GM12878 (cell line): ENCODE data around the gene TBCB. TPM values are rescaled to one million over a fixed set of nuclear protein-coding genes. Genes with fewer than 3 reads are reported as not detected.

Experiments
- ATAC-seq: fragments of 200-7000 bp; cut with Tn5 transposase; 3 replicates; pipeline ENCODE4 v1.9.1; 2020; ENCODE audit warnings: mild to moderate bottlenecking, moderate library complexity
- BruUV-seq: library from RNA; stranded (reverse); fragments of 400-500 nt; replicated peaks from 2 replicates; lab custom pipeline; 2021; lab: Mats Ljungman, UMichigan
- CTCF ChIA-PET: fragments of 300-600 bp; sonication (Branson Sonifier 250); formaldehyde crosslinking; extraction: SDS; loops from one replicate; lab custom pipeline; 2021; ENCODE audit warnings: inconsistent platforms; lab: Yijun Ruan, JAX
- POLR2A ChIA-PET: fragments of 350-600 bp; formaldehyde crosslinking; extraction: SDS; loops from one replicate; lab custom pipeline; 2021; ENCODE audit warnings: inconsistent platforms; lab: Charles Lee
- RAD21 ChIA-PET: fragments of 300-600 bp; sonication (Branson Sonifier 250); formaldehyde crosslinking; loops from one replicate; lab custom pipeline; 2023; ENCODE audit warnings: antibody characterized with exemption; ENCODE audit not compliant: unreplicated experiment; lab: Charles Lee
- SMC1A ChIA-PET: fragments of 300-600 bp; sonication (Branson Sonifier 250); formaldehyde crosslinking; loops from one replicate; lab custom pipeline; 2023; ENCODE audit not compliant: unreplicated experiment, uncharacterized antibody; lab: Charles Lee
- DNase-seq: peaks from one replicate; pipeline ENCODE4 v3.0.0-alpha.2; 2011; ENCODE audit warnings: low read depth, low spot score
- FAIRE-seq: peaks from 3 replicates; lab custom pipeline; 2011; peaks lifted over from hg19 to GRCh38; lab: Jason Lieb, UNC
- H2AFZ ChIP-seq: 2 replicates; pipeline ENCODE4 v1.6.0; 2011; ENCODE audit warnings: low read depth, low read length, control low read depth; ENCODE audit not compliant: control insufficient read depth
- H3K27ac ChIP-seq: 2 replicates; pipeline ENCODE4 v1.5.1; 2011; ENCODE audit warnings: control low read depth; ENCODE audit not compliant: control insufficient read depth, insufficient read depth
- H3K27me3 ChIP-seq, 2 experiments: replicated peaks in 1 of 2; 2 replicates each; pipeline versions ENCODE4 v1.6.0 to v1.6.1; 2011; ENCODE audit warnings: low read length in 1 of 2; ENCODE audit not compliant: control insufficient read depth in 2 of 2, insufficient read depth in 2 of 2
- H3K36me3 ChIP-seq, 2 experiments: 2 replicates each; pipeline ENCODE4 v1.5.1; 2011; ENCODE audit warnings: low read length in 1 of 2; ENCODE audit not compliant: control insufficient read depth in 2 of 2, insufficient read depth in 2 of 2
- H3K4me1 ChIP-seq: 2 replicates; pipeline ENCODE4 v1.6.1; 2011; ENCODE audit warnings: mild to moderate bottlenecking, low read length, moderate library complexity, mixed read lengths; ENCODE audit not compliant: control insufficient read depth, insufficient read depth
- H3K4me2 ChIP-seq: 2 replicates; pipeline ENCODE4 v1.6.0; 2011; ENCODE audit warnings: control low read depth; ENCODE audit not compliant: control insufficient read depth, insufficient read depth
- H3K4me3 ChIP-seq: fragments of 200-600 bp; sonication (generic); 2 replicates; pipeline ENCODE4 v1.5.1; 2016
- H3K79me2 ChIP-seq: 2 replicates; pipeline ENCODE4 v1.6.0; 2011; ENCODE audit warnings: low read length; ENCODE audit not compliant: control insufficient read depth, insufficient read depth
- H3K9ac ChIP-seq: 2 replicates; pipeline ENCODE4 v1.8.0; 2011; ENCODE audit warnings: low read length, control low read depth, mixed read lengths; ENCODE audit not compliant: control insufficient read depth, insufficient read depth
- H3K9me3 ChIP-seq: replicated peaks from 3 replicates; pipeline ENCODE4 v1.5.1; 2011; ENCODE audit warnings: mild to moderate bottlenecking, low read length; ENCODE audit not compliant: control insufficient read depth, insufficient read depth
- H4K20me1 ChIP-seq: 2 replicates; pipeline ENCODE4 v1.6.0; 2011; ENCODE audit not compliant: control insufficient read depth, insufficient read depth
- CHD1 ChIP-seq: IDR thresholded peaks from 2 replicates; pipeline ENCODE4 v1.6.1; 2012; ENCODE audit warnings: low read depth, low read length, improper control_type of control experiment
- CHD2 ChIP-seq: IDR thresholded peaks from 2 replicates; pipeline ENCODE4 v1.6.1; 2011; ENCODE audit warnings: low read depth, low read length, improper control_type of control experiment, borderline replicate concordance
- HDAC2 ChIP-seq: fragments of 200-600 bp; sonication (generic); IDR thresholded peaks from 2 replicates; pipeline ENCODE4 v1.6.1; 2017
- IRF4 ChIP-seq: IDR thresholded peaks from 2 replicates; pipeline ENCODE4 v1.6.1; 2011; ENCODE audit warnings: low read depth, low read length
- MEF2A ChIP-seq: IDR thresholded peaks from 2 replicates; pipeline ENCODE4 v1.6.1; 2011; ENCODE audit warnings: low read depth, mild to moderate bottlenecking, low read length, moderate library complexity; ENCODE audit not compliant: insufficient read depth
- MTA2 ChIP-seq: fragments of 450-650 bp; IDR thresholded peaks from 2 replicates; pipeline ENCODE4 v1.6.1; 2016; ENCODE audit warnings: low read depth, mild to moderate bottlenecking, moderate library complexity
- NR2F1 ChIP-seq: fragments of 450-650 bp; conservative IDR thresholded peaks from 2 replicates; pipeline ENCODE4 v1.6.1; 2017; ENCODE audit warnings: mild to moderate bottlenecking
- RB1 ChIP-seq: fragments of 450-650 bp; formaldehyde crosslinking; IDR thresholded peaks from 2 replicates; pipeline ENCODE4 v1.6.1; 2017; ENCODE audit warnings: mild to moderate bottlenecking, borderline replicate concordance
- SREBF2 ChIP-seq: IDR thresholded peaks from 2 replicates; pipeline ENCODE4 v1.6.1; 2012; ENCODE audit warnings: mild to moderate bottlenecking, low read length
- STAT3 ChIP-seq: IDR thresholded peaks from 2 replicates; pipeline ENCODE4 v1.6.1; 2011; ENCODE audit warnings: low read depth, low read length, improper control_type of control experiment
- ZNF217 ChIP-seq: fragments of 450-650 bp; IDR thresholded peaks from 2 replicates; pipeline ENCODE4 v1.6.1; 2017; ENCODE audit warnings: antibody characterized with exemption, mild to moderate bottlenecking
- ZNF274 ChIP-seq: IDR thresholded peaks from one replicate; pipeline ENCODE4 v1.8.0; 2011; ENCODE audit not compliant: insufficient read length, insufficient read depth
- ZNF384 ChIP-seq: IDR thresholded peaks from 2 replicates; pipeline ENCODE4 v1.6.1; 2012; ENCODE audit warnings: low read depth, mild to moderate bottlenecking, low read length, improper control_type of control experiment, borderline replicate concordance
- WGBS: methylation state at CpG from one replicate; pipeline ENCODE4 v1.1.6; 2016; ENCODE audit warnings: low lambda C conversion rate; ENCODE audit not compliant: insufficient replicate concordance, insufficient coverage; ENCODE audit errors: missing lambda C conversion rate; 5-methylcytosine and 5-hydroxymethylcytosine counted together
- in situ Hi-C: fragments of 300-500 bp; cut with MboI; formaldehyde crosslinking; loops from 9 replicates; pipeline ENCODE4 v1.14.3; 2018; ENCODE audit warnings: mixed read lengths
- intact Hi-C: fragments of 100-400 bp; cut with micrococcal nuclease; formaldehyde crosslinking; loops from one replicate; pipeline ENCODE4 v1.14.2; 2022; ENCODE audit not compliant: unreplicated experiment
- polyA plus RNA-seq, 11 experiments: library from polyadenylated mRNA; depleted of rRNA in 4 of 11; unstranded in 6 of 11; stranded (reverse) in 5 of 11; fragments of >200 nt; fragmentation: Nextera tagmentation in 4 of 11; fragmentation: Illumina TruSeq in 1 of 11; extraction: Ambion mirVana in 4 of 11; extraction: Trizol in 1 of 11; gene quantifications; 1 replicate in 1 of 11; 2 replicates in 10 of 11; pipeline versions ENCODE4 v1.2.1 to v1.2.3, GENCODE V29; 2011 to 2016; ENCODE audit warnings: inconsistent platforms in 2 of 11, missing spikeins in 2 of 11, low read depth in 1 of 11
- total RNA-seq, 4 experiments: library from RNA; depleted of rRNA in 3 of 4; stranded (reverse); fragments of >200 nt in 3 of 4; fragmentation: Illumina TruSeq in 1 of 4; extraction: Trizol in 1 of 4; gene quantifications; 2 replicates each; pipeline versions ENCODE4 v1.2.1 to v1.2.3, GENCODE V29; 2013 to 2021
- TF ChIP-seq, protein P1 (sequence below): fragments of 450-650 bp; IDR thresholded peaks from 2 replicates; pipeline ENCODE4 v1.6.1; 2017; ENCODE audit warnings: low read depth, mild to moderate bottlenecking, moderate library complexity
- TF ChIP-seq, protein P2 (sequence below): fragments of 450-650 bp; IDR thresholded peaks from 2 replicates; pipeline ENCODE4 v1.6.1; 2017; ENCODE audit warnings: mild to moderate bottlenecking
- TF ChIP-seq, protein P3 (sequence below): fragments of 450-650 bp; IDR thresholded peaks from 2 replicates; pipeline ENCODE4 v1.6.1; 2018; ENCODE audit warnings: borderline replicate concordance, mild to moderate bottlenecking; ENCODE audit not compliant: partially characterized antibody

TBCB gene
- total and polyA plus RNA-seq, 10 of the 15 experiments (the other 5 are each of a cell fraction or from before 2014, with no cell fraction given): 9.4 to 193 (median 126) TPM

DNA sequence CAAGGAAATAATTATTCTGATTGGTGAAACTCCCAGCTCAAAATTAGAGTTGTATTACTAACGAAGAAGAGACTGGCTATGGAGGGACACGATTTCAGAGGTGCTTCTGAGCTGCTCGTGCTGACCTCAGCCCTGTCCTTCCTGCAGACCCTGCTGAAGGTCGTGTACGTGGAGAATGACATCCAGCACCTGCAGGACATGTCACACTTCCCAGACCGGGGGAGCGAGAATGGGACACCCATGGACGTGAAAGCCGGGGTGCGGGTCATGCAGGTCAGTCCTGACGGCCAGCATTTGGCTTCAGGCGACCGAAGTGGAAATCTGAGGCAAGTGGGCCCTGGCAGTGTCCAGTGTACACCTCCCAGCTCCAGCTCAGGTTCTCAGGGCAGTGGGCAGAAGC lies 32.4 kb upstream of the TBCB start:
- TF ChIP-seq, protein P1, sequence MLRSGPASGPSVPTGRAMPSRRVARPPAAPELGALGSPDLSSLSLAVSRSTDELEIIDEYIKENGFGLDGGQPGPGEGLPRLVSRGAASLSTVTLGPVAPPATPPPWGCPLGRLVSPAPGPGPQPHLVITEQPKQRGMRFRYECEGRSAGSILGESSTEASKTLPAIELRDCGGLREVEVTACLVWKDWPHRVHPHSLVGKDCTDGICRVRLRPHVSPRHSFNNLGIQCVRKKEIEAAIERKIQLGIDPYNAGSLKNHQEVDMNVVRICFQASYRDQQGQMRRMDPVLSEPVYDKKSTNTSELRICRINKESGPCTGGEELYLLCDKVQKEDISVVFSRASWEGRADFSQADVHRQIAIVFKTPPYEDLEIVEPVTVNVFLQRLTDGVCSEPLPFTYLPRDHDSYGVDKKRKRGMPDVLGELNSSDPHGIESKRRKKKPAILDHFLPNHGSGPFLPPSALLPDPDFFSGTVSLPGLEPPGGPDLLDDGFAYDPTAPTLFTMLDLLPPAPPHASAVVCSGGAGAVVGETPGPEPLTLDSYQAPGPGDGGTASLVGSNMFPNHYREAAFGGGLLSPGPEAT: no peak
- TF ChIP-seq, protein P2, sequence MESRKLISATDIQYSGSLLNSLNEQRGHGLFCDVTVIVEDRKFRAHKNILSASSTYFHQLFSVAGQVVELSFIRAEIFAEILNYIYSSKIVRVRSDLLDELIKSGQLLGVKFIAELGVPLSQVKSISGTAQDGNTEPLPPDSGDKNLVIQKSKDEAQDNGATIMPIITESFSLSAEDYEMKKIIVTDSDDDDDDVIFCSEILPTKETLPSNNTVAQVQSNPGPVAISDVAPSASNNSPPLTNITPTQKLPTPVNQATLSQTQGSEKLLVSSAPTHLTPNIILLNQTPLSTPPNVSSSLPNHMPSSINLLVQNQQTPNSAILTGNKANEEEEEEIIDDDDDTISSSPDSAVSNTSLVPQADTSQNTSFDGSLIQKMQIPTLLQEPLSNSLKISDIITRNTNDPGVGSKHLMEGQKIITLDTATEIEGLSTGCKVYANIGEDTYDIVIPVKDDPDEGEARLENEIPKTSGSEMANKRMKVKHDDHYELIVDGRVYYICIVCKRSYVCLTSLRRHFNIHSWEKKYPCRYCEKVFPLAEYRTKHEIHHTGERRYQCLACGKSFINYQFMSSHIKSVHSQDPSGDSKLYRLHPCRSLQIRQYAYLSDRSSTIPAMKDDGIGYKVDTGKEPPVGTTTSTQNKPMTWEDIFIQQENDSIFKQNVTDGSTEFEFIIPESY: no peak
- TF ChIP-seq SREBF2 (no peak), NR2F1 (no peak), IRF4 (no peak), HDAC2 (no peak), RB1 (no peak), ZNF384 (no peak), ZNF274 (no peak), MEF2A (no peak), CHD2 (no peak), STAT3 (no peak), CHD1 (no peak), MTA2 (no peak), ZNF217 (no peak)
- TF ChIP-seq, protein P3, sequence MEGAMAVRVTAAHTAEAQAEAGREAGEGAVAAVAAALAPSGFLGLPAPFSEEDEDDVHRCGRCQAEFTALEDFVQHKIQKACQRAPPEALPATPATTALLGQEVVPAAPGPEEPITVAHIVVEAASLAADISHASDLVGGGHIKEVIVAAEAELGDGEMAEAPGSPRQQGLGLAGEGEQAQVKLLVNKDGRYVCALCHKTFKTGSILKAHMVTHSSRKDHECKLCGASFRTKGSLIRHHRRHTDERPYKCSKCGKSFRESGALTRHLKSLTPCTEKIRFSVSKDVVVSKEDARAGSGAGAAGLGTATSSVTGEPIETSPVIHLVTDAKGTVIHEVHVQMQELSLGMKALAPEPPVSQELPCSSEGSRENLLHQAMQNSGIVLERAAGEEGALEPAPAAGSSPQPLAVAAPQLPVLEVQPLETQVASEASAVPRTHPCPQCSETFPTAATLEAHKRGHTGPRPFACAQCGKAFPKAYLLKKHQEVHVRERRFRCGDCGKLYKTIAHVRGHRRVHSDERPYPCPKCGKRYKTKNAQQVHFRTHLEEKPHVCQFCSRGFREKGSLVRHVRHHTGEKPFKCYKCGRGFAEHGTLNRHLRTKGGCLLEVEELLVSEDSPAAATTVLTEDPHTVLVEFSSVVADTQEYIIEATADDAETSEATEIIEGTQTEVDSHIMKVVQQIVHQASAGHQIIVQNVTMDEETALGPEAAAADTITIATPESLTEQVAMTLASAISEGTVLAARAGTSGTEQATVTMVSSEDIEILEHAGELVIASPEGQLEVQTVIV: no peak
- Histone ChIP-seq H3K79me2 (no peaks in the 10 kb centered on the region), H3K36me3 (peaks cover 24 to 27% of the 10 kb centered on the region in 2 experiments; a peak in 3 of 4 replicates), H3K9ac (no peak overlapping the region), H2AFZ (no peak overlapping the region), H3K9me3 (no peaks in the 10 kb centered on the region), H4K20me1 (no peaks in the 10 kb centered on the region), H3K27me3 (no peaks in the 10 kb centered on the region), H3K4me2 (no peak overlapping the region), H3K4me3 (no peak overlapping the region), H3K27ac (no peak overlapping the region), H3K4me1 (no peaks in the 10 kb centered on the region)
- no peak for DNase-seq
- ATAC-seq: no peak
- ChIA-PET RAD21 (no interaction called here), SMC1A (no interaction called here), POLR2A (no interaction called here), CTCF (no interaction called here)
- intact Hi-C loops (no loop called here), in situ Hi-C loops (no loop called here)
- no peak for FAIRE-seq
- 85% methylated on average over 13 of the region's 13 CpGs for WGBS
- no TSS peak for BruUV-seq
